RWPE1 (cell line): ENCODE data around the gene NLRP8.

Source experiments
- CTCF ChIA-PET: fragments of 350-600 bp; sonication (Branson Sonifier 250); formaldehyde crosslinking; extraction: SDS; loops from one replicate; lab custom pipeline; 2021; lab: Yijun Ruan, JAX
- POLR2A ChIA-PET: fragments of 400-600 bp; formaldehyde crosslinking; extraction: SDS; loops from one replicate; lab custom pipeline; 2020; ENCODE audit warnings: antibody characterized with exemption; ENCODE audit not compliant: low non-redundant PET; lab: Yijun Ruan, JAX
- DNase-seq: peaks from one replicate; pipeline ENCODE4 v3.0.0; 2012; ENCODE audit warnings: low spot score
- H3K27ac ChIP-seq: fragments of 450-650 bp; 2 replicates; pipeline ENCODE4 v1.5.1; 2017
- TF ChIP-seq, protein P1 (sequence below): fragments of 450-650 bp; conservative IDR thresholded peaks from 2 replicates; pipeline ENCODE4 v1.5.1; 2017; ENCODE audit warnings: low read depth, mild to moderate bottlenecking

Gene NLRP8

DNA sequence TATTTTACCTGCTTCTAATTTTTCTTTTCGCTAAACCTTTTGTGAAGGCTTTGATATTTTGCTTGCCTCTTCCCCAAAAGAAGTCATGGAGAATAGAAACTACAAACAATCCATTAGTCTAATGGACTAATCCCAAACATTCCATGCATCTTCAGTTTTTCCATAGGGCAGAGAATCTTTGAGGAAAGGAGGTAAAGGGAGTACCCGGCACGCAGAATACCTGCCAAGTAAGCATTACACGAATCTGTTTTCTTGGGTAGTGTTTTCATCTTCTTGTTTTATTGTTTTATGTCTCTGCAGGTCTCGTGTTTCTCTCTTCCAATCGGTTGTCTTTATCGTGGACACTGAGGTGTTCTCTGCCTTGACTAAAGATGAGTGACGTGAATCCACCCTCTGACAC, at the start of gene NLRP8:
TSS of gene NLRP8 (plus strand) at position 301 of the 400 bp plus-strand sequence.
- ChIA-PET POLR2A (no interaction called here), CTCF (interaction anchor here (0.6 kb wide), 1 partner anchor 13 kb away, joined by 3 read pairs; no protein-coding TSS in a partner anchor)
- TF ChIP-seq, protein P1, sequence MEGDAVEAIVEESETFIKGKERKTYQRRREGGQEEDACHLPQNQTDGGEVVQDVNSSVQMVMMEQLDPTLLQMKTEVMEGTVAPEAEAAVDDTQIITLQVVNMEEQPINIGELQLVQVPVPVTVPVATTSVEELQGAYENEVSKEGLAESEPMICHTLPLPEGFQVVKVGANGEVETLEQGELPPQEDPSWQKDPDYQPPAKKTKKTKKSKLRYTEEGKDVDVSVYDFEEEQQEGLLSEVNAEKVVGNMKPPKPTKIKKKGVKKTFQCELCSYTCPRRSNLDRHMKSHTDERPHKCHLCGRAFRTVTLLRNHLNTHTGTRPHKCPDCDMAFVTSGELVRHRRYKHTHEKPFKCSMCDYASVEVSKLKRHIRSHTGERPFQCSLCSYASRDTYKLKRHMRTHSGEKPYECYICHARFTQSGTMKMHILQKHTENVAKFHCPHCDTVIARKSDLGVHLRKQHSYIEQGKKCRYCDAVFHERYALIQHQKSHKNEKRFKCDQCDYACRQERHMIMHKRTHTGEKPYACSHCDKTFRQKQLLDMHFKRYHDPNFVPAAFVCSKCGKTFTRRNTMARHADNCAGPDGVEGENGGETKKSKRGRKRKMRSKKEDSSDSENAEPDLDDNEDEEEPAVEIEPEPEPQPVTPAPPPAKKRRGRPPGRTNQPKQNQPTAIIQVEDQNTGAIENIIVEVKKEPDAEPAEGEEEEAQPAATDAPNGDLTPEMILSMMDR: no peak
- DNase-seq: no peak
- H3K27ac ChIP-seq: no peak within 1 kb of the TSS

DNA sequence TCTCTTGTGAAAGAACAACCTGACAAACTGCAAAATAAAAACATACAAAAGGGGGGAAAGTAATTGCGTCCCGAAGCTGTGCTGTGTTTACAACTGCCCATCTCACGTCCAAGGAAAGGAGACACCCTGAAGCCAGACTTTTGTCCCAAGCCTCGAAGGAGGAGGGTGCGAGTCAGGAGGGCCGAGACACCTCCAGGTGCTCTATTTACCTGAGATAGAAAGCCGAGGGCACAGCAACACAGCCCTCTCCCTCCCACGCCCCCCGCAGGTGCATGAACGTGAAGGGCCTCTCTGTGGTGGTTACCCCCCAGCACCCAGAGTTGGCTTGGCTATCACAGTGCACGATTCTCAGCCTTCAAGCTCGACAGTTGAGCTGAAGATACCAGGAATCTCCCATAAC, 48.7 kb upstream of the NLRP8 start:
- TF ChIP-seq, protein P1: no peak
- DNase-seq: no peak
- ChIA-PET POLR2A (no interaction called here), CTCF (no interaction called here)
- H3K27ac ChIP-seq: no peak overlapping the region

DNA sequence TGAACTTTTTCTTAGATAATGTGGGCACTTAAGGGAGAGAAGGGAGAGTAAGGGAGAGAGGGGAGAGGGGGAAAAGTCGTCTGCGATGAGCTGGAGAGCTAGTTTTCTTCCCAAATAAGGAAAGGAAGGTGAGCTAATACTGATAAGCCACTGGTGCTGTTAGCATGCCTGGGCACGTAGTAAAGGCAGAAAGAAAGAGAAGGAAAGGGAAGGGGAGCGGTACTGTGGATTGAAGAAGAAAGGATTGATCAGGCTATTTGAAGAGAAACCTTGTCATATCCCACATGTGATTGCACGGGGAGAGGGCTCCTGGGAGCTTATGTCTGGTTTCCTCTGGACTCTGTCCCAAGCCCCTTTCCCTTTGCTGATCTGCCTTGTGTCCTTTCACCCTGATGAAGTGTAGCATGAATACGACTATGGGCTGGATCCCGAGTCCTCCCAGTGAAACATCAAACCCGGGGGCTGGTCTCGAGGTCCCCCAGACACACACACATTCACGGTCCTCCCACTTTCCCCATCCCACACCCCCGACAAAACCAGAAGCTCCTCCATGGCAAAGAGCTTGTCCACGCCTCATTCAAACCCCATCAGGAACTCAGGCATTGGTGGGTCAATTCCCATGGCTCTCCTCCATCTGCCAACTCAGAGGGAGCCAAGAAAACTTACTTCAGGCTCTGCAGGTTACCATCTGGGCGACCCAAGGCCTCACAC, 46.1 kb upstream of the NLRP8 start:
- no peak overlapping the region for H3K27ac ChIP-seq
- DNase-seq: no peak
- TF ChIP-seq, protein P1: no peak
- CTCF ChIA-PET: no interaction called here
- POLR2A ChIA-PET: no interaction called here

DNA sequence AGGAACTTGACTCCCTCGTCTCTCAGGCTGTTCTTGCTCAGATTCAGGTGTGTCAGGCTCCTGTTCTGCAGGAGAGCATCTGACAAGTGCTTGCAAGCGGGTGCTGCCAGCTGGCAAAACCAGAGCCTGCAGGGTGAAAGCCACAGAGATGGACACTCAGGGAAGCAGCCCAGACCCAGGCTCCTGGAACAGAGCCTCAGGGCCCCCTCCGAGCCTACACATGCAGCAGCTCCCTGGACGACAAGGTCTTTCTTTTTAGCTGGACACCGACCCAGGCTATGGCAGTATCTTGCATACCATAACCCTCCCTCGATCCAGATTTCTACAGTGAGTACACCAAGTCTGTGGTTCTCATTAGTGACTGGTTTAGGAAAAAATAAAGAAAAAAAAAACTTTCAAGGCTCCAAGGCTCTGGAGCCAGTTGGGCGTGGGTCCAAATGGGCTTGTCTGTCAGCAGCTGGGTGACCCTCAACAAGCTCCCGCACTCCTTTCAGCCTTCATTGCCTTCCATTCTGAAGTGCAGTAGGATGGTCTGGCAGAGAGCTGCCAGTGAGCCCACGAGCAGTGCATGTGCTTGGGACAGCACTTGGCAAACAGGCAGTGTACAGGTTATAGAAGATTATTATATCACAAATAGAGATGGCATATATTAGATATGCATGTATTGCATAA, 45.4 kb upstream of the NLRP8 start:
- no peak overlapping the region for H3K27ac ChIP-seq
- CTCF ChIA-PET: no interaction called here
- POLR2A ChIA-PET: no interaction called here
- no peak for DNase-seq
- TF ChIP-seq, protein P1: no peak

DNA sequence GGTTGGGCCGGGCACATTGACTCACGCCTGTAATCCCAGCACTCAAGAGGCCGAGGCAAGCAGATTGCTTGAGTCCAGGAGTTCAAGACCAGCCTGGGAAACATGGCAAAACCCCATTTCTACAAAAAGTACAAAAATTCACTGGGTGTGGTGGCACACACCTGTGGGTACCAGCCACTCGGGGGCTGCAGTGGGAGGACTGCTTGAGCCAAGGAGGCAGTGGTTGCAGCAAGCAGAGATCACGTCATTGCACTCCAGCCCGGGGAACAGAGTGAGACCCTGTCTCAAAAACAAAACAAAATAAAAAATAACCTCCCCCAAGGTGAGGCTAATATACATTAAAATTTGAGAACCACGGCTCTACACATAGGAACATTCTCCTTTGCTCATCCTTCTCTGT, 40.3 kb upstream of the NLRP8 start:
- no peak for DNase-seq
- TF ChIP-seq, protein P1: no peak
- CTCF ChIA-PET: no interaction called here
- H3K27ac ChIP-seq: no peak overlapping the region
- POLR2A ChIA-PET: no interaction called here

DNA sequence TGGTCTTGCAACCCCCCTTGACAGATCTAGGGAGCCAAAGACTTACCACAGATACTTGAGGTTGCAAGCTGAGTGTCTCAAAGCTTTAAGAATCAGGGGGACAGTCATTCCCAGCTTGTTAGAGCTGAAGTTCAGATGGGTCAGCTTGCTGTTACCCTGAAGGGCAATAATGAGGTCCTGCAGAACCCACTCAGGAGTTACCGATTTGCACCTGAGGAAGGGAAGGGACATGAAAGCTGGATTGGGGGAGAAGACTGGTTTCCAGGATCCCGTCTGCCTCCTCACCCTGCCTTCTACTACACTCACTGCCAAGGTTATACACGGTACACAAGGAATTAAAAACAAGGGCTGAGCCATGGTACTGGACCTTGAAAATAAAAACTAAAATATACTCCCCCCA, 39.9 kb upstream of the NLRP8 start:
- TF ChIP-seq, protein P1: no peak
- ChIA-PET CTCF (no interaction called here), POLR2A (no interaction called here)
- no peak for DNase-seq
- no peak overlapping the region for H3K27ac ChIP-seq
